Non-pigmented ciliary epithelial cell (primary cell): ENCODE measurements around the gene SLC39A12.

ENCODE experiments used
- DNase-seq: peaks from one replicate; pipeline ENCODE4 v3.0.0-alpha.2; 2010; ENCODE audit warnings: low read depth

SLC39A12 gene

DNA sequence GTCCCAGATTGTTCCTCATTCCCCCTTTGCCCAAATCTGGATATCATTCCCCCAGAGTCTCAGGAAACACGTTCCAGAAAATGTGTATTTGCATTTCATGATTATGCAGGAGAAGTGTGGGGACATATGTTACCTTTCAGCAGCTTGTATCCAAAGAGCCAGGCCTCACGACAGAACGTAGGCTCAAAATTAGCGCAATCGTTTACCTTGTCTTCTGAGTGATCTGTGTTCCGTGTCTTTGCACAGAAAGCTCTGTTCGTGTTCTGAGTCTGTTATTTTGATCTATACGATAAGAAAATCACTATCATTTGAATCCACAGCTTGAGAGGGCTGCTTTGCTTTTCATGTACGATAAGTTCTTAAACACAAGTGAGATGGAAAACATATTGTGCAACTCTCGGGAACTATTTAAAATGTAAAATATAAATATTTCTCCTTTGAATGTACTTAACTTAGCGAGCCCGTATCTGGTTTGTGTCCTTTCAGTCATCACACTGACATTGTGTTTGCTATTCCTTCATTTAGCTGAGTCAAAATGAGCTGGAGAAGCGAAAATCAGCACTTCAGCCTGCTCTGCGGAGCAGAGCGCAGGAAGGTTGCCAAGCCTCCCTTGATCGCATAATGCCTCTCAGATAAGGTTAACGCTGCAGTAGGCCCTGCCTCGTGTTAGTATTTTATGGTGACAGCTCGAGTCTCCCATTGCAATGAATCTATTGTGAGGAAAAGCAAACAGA, 108.3 kb downstream of the SLC39A12 start:
- no peak for DNase-seq

DNA sequence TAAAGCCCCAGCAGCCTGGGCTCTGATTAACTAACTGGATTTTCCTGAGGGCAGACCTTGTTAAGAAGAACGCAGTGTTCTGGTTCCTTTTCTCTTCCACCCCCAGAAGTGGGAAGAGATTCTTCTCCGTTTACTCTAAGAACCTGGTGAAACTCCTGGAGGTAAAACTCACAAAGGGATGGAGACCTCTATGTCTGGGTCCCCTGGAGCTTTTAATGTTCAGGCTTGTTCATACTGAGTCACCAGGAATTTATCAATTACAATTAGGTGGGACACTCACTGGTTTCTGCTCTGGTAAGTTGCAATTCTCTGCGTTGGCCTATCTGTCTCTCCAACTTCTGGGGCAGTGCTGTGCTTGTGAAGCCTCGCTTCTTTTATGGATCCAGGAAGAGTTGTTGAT, 115.2 kb downstream of the SLC39A12 start:
- DNase-seq, result peak; percentile 27

DNA sequence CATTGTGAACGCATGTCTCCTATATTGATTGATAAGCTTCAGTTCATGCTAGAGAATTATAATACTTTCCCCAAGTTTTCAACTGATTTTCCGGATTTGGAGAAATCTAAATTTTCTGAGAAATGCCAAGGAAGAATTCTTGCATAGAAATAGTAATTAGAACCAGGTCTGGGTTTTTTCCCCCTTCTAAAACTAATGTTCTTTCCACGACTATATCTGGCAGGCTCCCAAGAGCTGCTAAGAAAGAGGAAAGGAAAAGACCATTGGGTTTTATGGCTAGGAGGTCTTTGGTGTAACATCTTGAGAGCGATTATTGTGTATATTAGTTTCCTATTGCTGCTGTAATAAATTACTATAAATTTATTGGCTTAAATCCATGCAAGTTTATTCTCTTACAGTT, 116.7 kb downstream of the SLC39A12 start:
- no peak for DNase-seq

DNA sequence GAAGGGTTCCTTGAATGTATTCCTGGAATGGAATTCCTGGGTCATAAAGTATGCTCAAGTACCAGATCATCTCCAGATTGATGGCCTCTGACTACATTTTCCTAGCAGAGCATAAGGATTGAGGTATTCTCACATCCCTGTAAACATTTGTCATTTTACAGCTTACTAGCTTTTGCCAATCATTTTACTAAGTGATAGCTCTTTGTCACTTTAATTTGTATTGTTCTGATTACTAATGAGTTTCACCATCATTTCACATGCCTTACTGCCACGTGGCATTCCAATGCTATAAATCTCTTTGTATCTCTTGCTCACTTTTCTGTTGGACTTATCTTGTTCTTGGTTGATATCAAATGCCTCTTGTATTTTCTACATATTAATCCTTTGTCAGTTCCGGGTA, 119.9 kb downstream of the SLC39A12 start:
- DNase-seq, result no peak

DNA sequence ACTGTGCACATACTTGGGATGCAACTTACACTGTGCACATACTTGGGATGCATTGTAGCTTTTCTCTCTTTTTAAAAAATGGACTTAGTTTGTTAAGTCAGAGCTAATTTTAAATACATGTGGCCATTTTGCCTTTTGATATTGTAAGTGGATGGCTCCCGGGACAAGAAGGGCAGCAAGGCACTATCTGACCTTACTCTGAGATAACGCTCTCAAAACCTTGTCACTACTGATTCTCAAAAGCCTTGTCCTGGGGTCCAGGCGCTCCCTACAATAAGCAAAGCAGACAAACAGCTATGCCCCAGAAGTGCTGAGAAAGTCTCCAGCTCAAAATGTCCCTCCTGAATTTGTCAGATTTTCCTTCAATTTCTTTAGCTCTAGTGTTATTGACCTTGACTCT, 121.6 kb downstream of the SLC39A12 start:
- DNase-seq, result no peak

DNA sequence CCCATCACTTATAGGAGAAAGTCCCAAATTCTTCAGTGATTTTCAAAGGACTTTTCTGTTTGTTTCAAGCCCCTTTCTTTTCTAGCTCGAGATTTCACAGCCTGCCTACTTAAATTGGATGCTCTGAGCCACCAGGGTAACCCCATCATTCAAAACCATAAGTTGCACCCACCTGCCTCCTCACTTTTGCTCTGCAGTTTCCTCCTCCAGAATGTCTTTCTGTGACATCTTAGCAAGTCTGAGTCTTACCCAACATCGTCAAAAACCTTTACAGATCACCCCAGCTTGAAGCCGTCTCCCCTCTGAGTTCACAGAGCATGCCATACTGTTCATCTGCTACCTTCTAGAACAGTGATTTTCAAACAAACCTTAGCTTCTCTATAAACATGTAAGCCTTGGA, 124.2 kb downstream of the SLC39A12 start:
- no peak for DNase-seq

DNA sequence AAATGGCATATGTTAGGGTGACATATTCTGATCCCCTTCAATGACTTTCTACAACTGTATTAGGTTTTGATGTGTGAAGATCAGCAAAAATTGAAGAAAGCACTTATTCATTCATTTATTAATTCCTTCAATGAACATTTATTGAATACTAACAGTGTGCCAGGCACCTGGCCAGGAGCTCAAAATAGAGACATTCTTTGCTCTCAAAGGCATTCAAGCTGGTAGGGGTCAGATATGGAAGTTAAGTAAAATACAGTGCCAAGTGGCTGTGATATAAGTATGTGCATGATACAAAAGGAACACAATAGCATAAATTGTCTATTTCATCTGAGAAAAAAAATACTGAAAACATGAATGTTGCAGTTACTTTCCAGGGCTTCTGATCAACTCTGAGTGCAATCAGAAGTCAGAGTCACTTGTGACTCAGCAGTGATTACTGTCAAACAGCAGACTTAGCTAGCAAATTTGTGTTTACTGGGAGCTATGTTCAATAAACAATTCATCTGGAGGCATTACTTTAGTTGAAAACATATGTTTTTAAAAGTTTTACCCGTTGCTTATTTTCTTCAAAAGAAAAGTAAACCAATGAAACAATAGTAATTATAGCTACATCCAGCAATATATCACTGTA, 128.1 kb downstream of the SLC39A12 start:
- DNase-seq, result no peak

DNA sequence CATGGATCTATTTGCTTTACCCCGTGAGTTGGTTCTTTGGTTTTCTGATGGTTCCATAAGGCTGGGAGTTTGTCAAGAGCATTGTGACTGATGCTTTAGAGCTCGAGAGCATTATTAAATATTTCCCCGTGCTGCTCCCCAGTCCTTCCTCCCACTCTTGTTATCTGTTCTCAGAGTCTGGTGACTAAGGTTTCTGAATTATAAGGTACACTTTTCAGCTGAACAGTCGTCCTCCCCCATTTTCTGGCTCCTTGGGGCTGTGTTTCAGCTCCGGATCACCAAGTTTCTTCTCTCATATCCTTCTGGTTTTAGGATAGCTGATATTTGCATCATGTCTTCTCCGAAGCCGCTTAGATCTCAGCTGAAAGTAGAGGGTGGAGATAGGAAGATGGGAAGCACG, 130.7 kb downstream of the SLC39A12 start:
- no peak for DNase-seq

DNA sequence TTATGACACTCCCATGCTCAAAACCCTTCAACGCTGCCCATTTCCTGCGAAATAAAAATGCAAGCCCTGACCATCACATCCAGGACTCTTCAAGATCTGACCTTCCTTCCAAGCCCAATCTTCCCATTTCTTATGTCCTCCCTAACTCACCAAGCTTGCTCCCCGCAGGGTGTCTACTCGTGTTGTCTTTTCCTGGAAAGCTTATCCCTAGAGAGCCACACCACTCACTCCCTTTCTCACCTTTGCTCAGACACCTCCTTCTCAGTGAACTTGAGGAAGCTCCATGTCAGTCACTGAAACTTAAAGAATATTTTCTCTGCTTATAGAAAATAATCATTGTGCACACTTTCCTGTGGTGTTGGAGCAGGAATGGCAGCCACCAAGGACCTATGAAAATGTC, 134.1 kb downstream of the SLC39A12 start:
- no peak for DNase-seq

DNA sequence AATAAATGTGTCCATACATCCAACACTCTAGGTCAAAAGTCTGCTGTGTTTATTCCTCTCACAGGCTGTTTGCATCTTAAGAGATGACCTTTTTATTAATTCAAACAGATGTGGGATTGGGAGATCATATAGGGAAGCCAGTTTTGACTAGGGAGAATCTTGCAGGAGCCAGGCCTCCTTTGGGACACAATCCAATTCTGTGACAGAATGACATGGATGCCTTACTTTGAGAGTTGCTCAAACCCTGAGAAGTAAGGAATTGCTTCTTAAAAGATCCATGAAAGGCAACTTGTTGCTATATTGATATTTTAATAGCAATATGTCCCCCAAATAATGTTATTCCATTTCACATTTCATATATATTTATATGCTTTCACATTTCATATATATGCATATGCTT, 135.0 kb downstream of the SLC39A12 start:
- no peak for DNase-seq

DNA sequence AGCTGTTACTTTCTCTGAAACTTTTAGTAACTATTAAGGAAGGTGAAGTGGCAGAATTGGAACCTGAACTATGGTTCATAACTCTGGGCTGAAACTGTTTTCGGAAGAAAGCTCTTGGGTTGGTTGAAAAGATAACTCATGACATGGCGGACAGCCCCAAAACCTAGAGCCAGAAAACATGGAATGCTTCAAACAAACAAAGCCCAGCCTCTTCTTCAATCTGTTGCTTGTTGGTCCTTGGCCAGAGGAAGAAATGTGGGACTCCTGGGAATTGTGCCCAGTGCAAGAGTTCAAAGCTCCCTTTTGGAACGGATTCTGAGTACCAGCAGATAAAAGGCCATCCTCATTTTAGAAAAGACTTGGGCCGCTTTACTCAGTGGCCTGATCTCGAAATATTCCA, 135.6 kb downstream of the SLC39A12 start:
- DNase-seq, result no peak
